ENCODE measurements around the gene SPC24.

DNA sequence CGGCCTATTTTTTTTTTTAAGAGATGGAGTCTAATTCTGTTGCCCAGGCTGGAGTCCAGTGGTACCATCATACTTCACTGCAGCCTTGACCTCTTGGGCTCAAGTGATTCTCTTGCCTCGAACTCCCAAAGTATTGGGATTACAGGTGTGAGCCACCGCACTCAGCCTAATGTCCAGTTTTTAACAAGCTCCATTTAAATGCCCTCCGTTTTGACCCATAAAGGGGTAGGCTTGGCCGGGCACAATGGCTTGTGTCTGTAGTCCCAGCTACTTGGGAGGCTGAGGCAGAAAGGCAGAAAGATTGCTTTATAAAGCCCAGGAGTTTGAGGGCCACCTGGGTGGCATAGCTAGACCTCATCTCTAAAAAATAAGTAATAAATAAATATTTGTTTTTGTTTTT is 54.5 kb downstream of the SPC24 start:
- TF ChIP-seq EP300 (IDR thresholded peaks at IDR 0.05), result no peak
- TF ChIP-seq, protein P1, sequence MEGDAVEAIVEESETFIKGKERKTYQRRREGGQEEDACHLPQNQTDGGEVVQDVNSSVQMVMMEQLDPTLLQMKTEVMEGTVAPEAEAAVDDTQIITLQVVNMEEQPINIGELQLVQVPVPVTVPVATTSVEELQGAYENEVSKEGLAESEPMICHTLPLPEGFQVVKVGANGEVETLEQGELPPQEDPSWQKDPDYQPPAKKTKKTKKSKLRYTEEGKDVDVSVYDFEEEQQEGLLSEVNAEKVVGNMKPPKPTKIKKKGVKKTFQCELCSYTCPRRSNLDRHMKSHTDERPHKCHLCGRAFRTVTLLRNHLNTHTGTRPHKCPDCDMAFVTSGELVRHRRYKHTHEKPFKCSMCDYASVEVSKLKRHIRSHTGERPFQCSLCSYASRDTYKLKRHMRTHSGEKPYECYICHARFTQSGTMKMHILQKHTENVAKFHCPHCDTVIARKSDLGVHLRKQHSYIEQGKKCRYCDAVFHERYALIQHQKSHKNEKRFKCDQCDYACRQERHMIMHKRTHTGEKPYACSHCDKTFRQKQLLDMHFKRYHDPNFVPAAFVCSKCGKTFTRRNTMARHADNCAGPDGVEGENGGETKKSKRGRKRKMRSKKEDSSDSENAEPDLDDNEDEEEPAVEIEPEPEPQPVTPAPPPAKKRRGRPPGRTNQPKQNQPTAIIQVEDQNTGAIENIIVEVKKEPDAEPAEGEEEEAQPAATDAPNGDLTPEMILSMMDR (IDR thresholded peaks at IDR 0.05), result no peak
